GM12875 (cell line): ENCODE data around the gene LTK.

Experiments
- H3K4me3 ChIP-seq: one replicate; pipeline ENCODE4 v1.5.1; 2011; ENCODE audit warnings: low read depth, low read length, control low read depth
- TF ChIP-seq, protein P1 (sequence below): IDR thresholded peaks from 2 replicates; pipeline ENCODE4 v1.5.1; 2011; ENCODE audit warnings: low read depth, mild to moderate bottlenecking, control low read depth, inconsistent platforms, low read length, moderate library complexity, borderline replicate concordance; ENCODE audit not compliant: insufficient read depth

The LTK gene

DNA sequence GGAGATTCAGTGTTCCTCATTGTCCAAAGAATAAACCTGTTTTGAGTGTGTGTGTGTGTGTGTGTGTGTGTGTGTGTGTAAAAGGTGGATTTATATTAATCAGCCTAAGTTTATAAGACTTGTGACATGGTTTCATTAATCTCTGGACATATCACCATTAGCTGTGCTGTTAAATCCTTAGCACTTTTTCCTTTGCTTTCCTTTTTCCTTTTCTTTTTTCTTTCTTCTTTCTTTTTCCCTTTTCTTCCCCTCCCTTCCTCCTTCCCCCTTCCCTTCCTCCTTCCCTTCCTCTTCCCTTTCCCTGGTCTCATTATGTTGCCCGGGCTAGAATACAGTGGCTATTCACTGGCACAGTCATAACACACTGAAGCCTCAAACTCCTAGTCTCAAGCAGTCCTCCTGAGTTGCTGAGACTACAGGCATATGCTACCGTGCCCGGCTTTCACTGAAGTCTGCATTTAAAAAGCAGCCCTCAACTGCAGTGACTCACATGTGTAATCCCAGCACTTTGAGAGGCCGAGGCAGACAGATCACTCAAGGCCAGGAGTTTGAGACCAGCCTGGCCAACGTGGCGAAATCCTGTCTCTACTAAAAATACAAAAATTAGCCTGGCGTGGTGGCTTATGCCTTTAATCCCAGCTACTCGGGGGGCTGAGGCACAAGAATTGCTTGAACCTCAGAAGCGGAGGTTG, 48.6 kb downstream of the LTK start:
- no peak overlapping the region for H3K4me3 ChIP-seq

DNA sequence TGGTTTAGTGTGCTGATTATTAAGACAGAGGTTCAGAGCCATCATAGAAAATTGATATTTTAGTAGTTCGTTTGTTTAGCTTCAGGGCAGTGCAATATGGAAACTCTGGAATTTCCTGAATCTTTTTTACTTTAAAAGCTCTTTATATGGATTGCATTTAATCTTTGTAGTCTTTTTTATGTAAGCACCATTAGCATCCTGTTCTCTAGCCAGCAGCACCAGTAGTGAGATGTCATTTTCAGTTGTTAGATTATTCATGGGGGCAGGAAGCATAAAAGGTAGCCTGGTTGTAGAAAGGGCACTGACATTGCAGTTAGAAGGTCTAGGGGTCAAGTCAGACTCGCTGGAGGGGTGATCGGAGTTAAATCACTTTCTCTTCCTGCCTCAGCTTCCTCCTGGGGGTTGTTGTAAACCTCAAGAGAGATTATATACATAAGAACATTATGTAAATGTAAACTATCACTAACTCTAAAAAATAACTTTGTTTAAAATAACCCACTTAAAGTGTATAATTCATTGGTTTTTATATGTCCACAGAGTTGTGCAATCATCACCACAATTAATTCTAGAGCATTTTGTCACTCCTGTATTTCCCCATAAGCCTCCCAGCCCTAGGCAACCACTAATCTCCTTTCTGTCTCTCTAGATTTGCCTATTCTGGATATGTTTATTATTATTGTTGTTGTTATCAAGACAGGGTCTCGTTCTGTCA, 51.4 kb downstream of the LTK start:
- TF ChIP-seq, protein P1, sequence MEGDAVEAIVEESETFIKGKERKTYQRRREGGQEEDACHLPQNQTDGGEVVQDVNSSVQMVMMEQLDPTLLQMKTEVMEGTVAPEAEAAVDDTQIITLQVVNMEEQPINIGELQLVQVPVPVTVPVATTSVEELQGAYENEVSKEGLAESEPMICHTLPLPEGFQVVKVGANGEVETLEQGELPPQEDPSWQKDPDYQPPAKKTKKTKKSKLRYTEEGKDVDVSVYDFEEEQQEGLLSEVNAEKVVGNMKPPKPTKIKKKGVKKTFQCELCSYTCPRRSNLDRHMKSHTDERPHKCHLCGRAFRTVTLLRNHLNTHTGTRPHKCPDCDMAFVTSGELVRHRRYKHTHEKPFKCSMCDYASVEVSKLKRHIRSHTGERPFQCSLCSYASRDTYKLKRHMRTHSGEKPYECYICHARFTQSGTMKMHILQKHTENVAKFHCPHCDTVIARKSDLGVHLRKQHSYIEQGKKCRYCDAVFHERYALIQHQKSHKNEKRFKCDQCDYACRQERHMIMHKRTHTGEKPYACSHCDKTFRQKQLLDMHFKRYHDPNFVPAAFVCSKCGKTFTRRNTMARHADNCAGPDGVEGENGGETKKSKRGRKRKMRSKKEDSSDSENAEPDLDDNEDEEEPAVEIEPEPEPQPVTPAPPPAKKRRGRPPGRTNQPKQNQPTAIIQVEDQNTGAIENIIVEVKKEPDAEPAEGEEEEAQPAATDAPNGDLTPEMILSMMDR: no peak
- no peak overlapping the region for H3K4me3 ChIP-seq

More for the DNA sequence above, 48.6 kb downstream of the LTK start:
- TF ChIP-seq, protein P1: no peak
